DND-41 (cell line): ENCODE results near the gene SRRM3.

ENCODE experiments used
- ATAC-seq: fragments of 200-7000 bp; cut with Tn5 transposase; 3 replicates; pipeline ENCODE4 v1.9.1; 2021; ENCODE audit warnings: low read depth; ENCODE audit not compliant: insufficient read depth
- DNase-seq: peaks from one replicate; pipeline ENCODE4 v3.0.0-alpha.2; 2020
- H2AFZ ChIP-seq: 2 replicates; pipeline ENCODE4 v1.6.0; 2012; ENCODE audit warnings: low read depth, low read length
- H3K27ac ChIP-seq: 2 replicates; pipeline ENCODE4 v1.5.1; 2012; ENCODE audit warnings: low read length, inconsistent platforms
- H3K27me3 ChIP-seq: fragments of 200-600 bp; sonication (generic); 2 replicates; pipeline ENCODE4 v1.6.0; 2012; ENCODE audit warnings: low read length, mild to moderate bottlenecking, inconsistent platforms; ENCODE audit not compliant: insufficient read depth, poor library complexity
- H3K36me3 ChIP-seq: 2 replicates; pipeline ENCODE4 v1.5.1; 2012; ENCODE audit warnings: low read length, inconsistent platforms; ENCODE audit not compliant: insufficient read depth
- H3K4me1 ChIP-seq: 2 replicates; pipeline ENCODE4 v1.5.1; 2012; ENCODE audit warnings: mild to moderate bottlenecking, low read length; ENCODE audit not compliant: insufficient read depth
- H3K4me2 ChIP-seq: 2 replicates; pipeline ENCODE4 v1.6.0; 2012; ENCODE audit warnings: mild to moderate bottlenecking, moderate library complexity, low read length, inconsistent platforms; ENCODE audit not compliant: insufficient read depth
- H3K4me3 ChIP-seq, 2 experiments: fragments of 200-600 bp in 1 of 2; shearing (Covaris generic) in 1 of 2; 2 replicates each; pipeline ENCODE4 v1.5.1; 2012 to 2016; ENCODE audit warnings: inconsistent platforms in 2 of 2, low read length in 2 of 2, mild to moderate bottlenecking in 2 of 2, low read depth in 1 of 2, moderate library complexity in 1 of 2
- H3K79me2 ChIP-seq: 2 replicates; pipeline ENCODE4 v1.6.0; 2012; ENCODE audit warnings: low read length, inconsistent platforms; ENCODE audit not compliant: insufficient read depth
- H3K9ac ChIP-seq: 2 replicates; pipeline ENCODE4 v1.6.0; 2012; ENCODE audit warnings: low read depth, mild to moderate bottlenecking, inconsistent platforms, low read length, moderate library complexity
- H3K9me3 ChIP-seq: 2 replicates; pipeline ENCODE4 v1.5.1; 2012; ENCODE audit warnings: low read length, moderate library complexity, mild to moderate bottlenecking, inconsistent platforms; ENCODE audit not compliant: insufficient read depth, severe bottlenecking
- H4K20me1 ChIP-seq: 2 replicates; pipeline ENCODE4 v1.6.0; 2012; ENCODE audit warnings: low read length; ENCODE audit not compliant: insufficient read depth
- CTCF ChIP-seq: IDR thresholded peaks from 2 replicates; pipeline ENCODE4 v1.5.1; 2012; ENCODE audit warnings: borderline replicate concordance, low read length, moderate library complexity, mild to moderate bottlenecking; ENCODE audit not compliant: poor library complexity, severe bottlenecking; ENCODE audit errors: extremely low read depth
- EZH2 ChIP-seq: IDR thresholded peaks from 3 replicates; pipeline ENCODE4 v1.6.1; 2012; ENCODE audit warnings: borderline replicate concordance, low read depth, mild to moderate bottlenecking, moderate library complexity, low read length, inconsistent platforms; ENCODE audit not compliant: severe bottlenecking

Gene SRRM3

GRCh38 chr7:76315364-76315763, 113.7 kb downstream of the SRRM3 start:
- H3K79me2 ChIP-seq: peaks cover 12% of the 10 kb centered on the region
- no peak overlapping the region for H3K9ac ChIP-seq
- no peaks in the 10 kb centered on the region for H4K20me1 ChIP-seq
- H2AFZ ChIP-seq: no peak overlapping the region
- no peak overlapping the region for H3K4me2 ChIP-seq
- DNase-seq: no peak
- no peaks in the 10 kb centered on the region for H3K9me3 ChIP-seq
- no peak overlapping the region for H3K4me3 ChIP-seq
- no peak overlapping the region for H3K27ac ChIP-seq
- H3K4me1 ChIP-seq: peaks cover 26% of the 10 kb centered on the region
- no peak for ATAC-seq
- no peak for TF ChIP-seq CTCF
- TF ChIP-seq EZH2: no peak
- H3K36me3 ChIP-seq: no peaks in the 10 kb centered on the region; the same call in 1 of the 2 replicates
- no peaks in the 10 kb centered on the region for H3K27me3 ChIP-seq

GRCh38 chr7:76316984-76317781, 115.5 kb downstream of the SRRM3 start:
- no peak for TF ChIP-seq CTCF
- TF ChIP-seq EZH2: no peak
- H3K79me2 ChIP-seq: peaks cover 12% of the 10 kb centered on the region
- no peaks in the 10 kb centered on the region for H4K20me1 ChIP-seq
- DNase-seq (no peak), ATAC-seq (no peak)
- H3K27me3 ChIP-seq: no peaks in the 10 kb centered on the region
- H3K4me1 ChIP-seq: peaks cover 26% of the 10 kb centered on the region
- no peaks in the 10 kb centered on the region for H3K9me3 ChIP-seq
- H3K4me3 ChIP-seq: peak overlapping the region; percentile 17 to 87; a peak in 3 of 4 replicates
- peak overlapping the region; percentile 84 for H3K4me2 ChIP-seq
- peak overlapping the region; percentile 90 for H3K9ac ChIP-seq
- H2AFZ ChIP-seq: peak overlapping the region; percentile 87
- peaks cover 1% of the 10 kb centered on the region; the same call in 1 of the 2 replicates for H3K36me3 ChIP-seq
- H3K27ac ChIP-seq: peak overlapping the region; percentile 86

DNA sequence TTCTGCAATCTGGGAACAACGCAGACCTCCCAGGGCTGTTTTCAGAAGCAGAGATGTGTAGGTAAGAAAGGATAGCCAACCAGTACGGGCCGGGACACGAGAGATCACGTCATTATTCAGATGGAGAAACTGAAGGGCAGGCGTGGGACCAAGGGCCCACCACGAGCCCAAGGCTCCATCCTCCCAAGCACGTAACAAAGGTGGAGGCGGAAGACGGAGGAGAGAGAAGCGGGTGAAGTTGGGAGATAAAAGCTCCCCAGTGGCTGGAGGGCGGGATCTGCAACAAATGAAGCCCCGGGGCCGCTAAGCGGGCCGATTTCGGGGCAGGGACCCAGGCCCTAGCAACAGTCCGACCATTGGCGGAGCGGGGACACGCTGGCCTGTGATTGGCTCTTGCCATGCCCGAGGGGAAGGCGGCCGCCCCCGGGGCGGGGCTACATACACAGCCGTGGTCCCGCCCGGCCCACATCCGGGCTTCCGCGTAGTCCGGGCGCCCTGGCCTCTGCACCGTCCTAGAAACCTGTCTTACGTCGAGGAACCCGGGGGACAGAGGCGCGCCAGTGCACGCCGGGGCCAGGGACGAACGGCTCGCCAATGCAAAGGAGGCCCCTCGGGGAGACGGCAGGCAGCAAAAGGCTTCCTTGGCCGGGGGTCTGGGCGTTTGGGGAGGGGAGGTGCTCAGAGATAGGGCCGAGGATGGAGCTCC, 116.2 kb downstream of the SRRM3 start:
- Histone ChIP-seq H2AFZ (peak overlapping the region; percentile 91), H3K4me3 (peak overlapping the region; percentile 51 to 87; a peak in 3 of 4 replicates), H3K27me3 (no peaks in the 10 kb centered on the region), H3K9me3 (no peaks in the 10 kb centered on the region), H4K20me1 (peaks cover 5% of the 10 kb centered on the region; the same call in 1 of the 2 replicates), H3K4me1 (peaks cover 26% of the 10 kb centered on the region), H3K79me2 (peaks cover 12% of the 10 kb centered on the region), H3K9ac (peak overlapping the region; percentile 90), H3K4me2 (peak overlapping the region; percentile 84), H3K36me3 (peaks cover 8% of the 10 kb centered on the region), H3K27ac (peak overlapping the region; percentile 91)
- peak; percentile 94 for ATAC-seq
- no peak for TF ChIP-seq EZH2
- peak; percentile 98 for DNase-seq
